Superior temporal gyrus (tissue), 1 donor: ENCODE measurements around the gene ATP2A2.
"Not testable (repeated sequence)": the region's sequence is repeated elsewhere in the genome, so short reads cannot be mapped to it uniquely, and the experiment has no call there.

ENCODE experiments used
- DNase-seq: peaks from one replicate; pipeline ENCODE4 v3.0.0-alpha.2; 2016; ENCODE audit errors: extremely low spot score

Gene ATP2A2

DNA sequence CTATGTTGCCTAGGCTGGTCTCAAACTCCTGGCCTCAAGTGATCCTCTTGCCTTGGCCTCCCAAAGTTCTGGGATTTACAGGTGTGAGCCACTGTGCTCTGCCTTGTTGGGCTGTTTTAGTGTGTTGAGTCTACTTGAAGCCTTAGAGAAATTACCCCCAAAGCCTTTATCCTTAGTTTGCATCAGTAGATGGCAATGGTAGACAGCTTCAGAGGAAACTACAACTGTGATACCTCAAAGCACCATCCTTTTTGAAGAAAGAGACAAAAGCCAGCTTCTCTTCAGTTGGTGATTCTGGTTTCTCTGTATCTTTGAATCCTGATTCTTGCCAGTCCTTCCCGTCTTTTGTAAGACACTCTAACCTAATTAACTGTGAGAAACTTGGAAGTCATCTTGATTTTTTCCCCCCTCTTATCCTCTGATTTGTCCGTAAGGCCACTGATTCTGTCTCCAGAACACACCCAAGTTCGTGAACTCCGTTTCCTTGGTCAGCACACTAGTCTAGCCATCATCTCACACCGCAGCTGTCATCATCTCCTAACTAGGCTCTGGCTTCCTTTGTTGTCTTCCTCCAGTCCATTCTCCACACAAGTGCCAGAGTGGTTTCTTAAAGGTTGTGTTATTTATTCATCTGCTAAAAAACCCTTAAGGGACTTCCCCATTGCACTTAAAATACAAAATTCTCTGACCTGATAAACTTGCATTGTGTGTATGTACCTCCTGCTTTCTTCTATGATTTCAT is 20.2 kb downstream of the ATP2A2 start:
- DNase-seq: peak; percentile 12

DNA sequence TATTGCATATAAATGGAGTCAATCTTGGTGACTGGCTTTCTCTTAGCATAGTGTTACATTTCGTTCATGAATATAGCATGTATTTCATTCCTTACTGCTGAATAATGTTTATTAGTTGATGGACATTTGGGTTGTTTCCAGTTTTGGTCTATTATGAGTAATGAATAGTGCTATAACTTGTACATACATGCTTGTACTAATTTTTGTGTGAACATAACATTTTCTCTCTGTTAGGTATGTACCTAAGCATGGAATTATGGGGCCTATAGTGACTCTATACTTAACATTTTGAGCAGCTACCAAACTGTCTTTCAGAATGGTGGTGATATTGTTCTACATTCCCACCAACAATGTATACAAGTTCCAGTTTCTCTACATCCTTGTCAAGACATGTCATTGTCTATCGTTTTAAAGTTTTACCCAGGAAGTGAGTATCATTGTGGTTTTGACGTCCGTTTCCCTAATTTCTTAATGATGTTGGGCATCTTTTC is 23.1 kb downstream of the ATP2A2 start:
- DNase-seq: no peak

- DNase-seq: no peak
Measured at GRCh38 chr12:110307372-110307771, 26.3 kb downstream of the ATP2A2 start.

GRCh38 chr12:110310763-110311162 is 29.7 kb downstream of the ATP2A2 start:
- DNase-seq: no peak

- no peak for DNase-seq
Measured at GRCh38 chr12:110311903-110312302, 30.9 kb downstream of the ATP2A2 start.

- DNase-seq: no peak
Measured at GRCh38 chr12:110312581-110313360, 31.7 kb downstream of the ATP2A2 start.

- DNase-seq: no peak
Measured at GRCh38 chr12:110314308-110314707, 33.3 kb downstream of the ATP2A2 start.

- peak; percentile 49 for DNase-seq
Measured at GRCh38 chr12:110316861-110317260, 35.8 kb downstream of the ATP2A2 start.

GRCh38 chr12:110317911-110318310 is 36.9 kb downstream of the ATP2A2 start:
- peak; percentile 48 for DNase-seq

- DNase-seq: no peak
Measured at GRCh38 chr12:110320550-110320949, 39.5 kb downstream of the ATP2A2 start.

DNA sequence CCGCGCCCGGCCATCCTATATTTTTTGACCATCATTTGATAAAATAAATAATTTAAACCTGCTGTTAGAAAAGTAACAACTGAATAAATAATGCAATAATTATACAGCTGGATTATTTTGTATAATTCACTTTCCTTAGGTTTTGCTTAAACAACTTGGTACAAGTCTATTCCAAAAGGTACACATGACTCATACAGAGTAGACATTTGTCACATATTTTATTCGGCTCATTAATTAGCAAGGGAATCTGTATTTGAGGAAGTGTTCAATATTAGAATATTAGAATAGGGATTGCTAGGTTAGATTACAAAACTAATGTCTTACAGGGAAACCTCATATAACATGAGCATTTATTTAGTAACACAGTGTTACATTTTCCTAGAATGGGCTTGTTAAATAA is 48.7 kb downstream of the ATP2A2 start:
- DNase-seq: no peak

DNA sequence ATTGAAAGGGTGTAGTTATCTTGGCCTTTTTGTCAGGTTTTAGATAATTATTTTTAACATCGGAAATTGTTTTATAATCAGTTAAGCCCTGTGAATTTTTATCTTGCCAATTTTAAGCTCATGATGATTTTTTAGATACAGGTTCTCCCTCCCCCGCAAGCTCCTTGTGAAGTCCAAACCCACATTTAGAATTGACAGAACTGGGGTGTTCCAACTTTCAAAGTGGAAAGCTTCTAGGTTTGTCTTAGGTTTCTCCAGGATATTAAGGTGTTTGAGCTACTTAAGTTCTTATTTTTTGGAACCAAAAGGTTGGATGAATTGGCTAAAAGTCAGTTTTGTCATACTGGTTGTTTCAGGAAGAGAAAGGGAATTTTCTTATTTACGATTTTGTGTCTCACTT is 49.1 kb downstream of the ATP2A2 start:
- DNase-seq: peak; percentile 48

GRCh38 chr12:110330544-110330943 is 49.5 kb downstream of the ATP2A2 start:
- peak; percentile 69 for DNase-seq

- no peak for DNase-seq
Measured at GRCh38 chr12:110333201-110333600, 52.2 kb downstream of the ATP2A2 start.

GRCh38 chr12:110335481-110336045 is 54.5 kb downstream of the ATP2A2 start:
- no peak for DNase-seq

DNA sequence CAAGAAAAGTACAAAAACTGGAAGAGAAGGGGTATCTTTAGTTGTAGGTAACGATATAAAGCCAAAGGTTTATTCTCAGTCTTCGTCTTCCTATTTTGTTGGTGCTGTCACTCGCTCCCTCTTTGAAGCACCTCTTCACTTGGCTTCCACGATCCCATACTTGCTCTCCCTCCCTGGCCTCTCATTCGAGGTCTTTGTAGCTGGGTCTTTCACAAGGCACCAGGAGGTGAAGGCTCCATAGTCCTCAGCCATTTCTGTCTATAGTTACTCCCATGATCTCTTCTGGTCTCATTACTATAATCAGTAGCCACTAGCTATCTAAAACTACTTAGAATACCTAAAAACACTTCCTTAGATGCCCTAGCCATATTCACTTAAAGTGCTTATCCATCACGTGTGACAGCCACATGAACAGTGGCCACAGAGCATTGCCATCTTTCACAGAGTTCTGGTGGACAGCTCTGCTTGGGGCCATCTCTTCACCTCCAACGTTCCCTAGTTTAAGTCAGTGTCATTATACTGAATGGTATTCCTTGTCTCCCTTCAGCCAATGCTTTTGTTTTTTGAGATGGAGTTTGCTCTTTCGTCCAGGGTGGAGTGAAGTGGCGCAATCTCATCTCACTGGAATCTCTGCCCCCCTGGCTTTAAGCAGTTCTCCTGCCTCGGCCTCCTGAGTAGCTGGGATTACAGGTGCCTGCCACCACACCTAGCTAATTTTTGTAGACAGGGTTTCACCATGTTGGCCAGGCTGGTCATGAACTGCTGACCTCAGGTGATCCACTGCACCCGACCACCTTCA is 57.1 kb downstream of the ATP2A2 start:
- DNase-seq: no peak

GRCh38 chr12:110338754-110339153 is 57.7 kb downstream of the ATP2A2 start:
- DNase-seq: no peak

GRCh38 chr12:110339184-110339952 is 58.3 kb downstream of the ATP2A2 start:
- DNase-seq: no peak

- DNase-seq: not testable (repeated sequence)
Measured at GRCh38 chr12:110340261-110340660, 59.2 kb downstream of the ATP2A2 start.

DNA sequence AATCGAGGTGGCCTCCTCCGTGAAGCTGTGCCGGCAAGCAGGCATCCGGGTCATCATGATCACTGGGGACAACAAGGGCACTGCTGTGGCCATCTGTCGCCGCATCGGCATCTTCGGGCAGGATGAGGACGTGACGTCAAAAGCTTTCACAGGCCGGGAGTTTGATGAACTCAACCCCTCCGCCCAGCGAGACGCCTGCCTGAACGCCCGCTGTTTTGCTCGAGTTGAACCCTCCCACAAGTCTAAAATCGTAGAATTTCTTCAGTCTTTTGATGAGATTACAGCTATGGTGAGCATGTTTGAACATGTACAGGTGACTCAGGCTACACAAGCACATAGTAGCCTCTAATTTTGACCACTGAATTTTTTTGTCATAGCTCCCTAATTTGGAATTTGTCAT is 59.7 kb downstream of the ATP2A2 start:
- no peak for DNase-seq

- no peak for DNase-seq
Measured at GRCh38 chr12:110342157-110342556, 61.1 kb downstream of the ATP2A2 start.
